Sigmoid colon (tissue), 7 donors: ENCODE data around the gene RAB3IL1. TPM values are rescaled to one million over a fixed set of nuclear protein-coding genes. Genes with fewer than 3 reads are reported as not detected.
A peak's percentile ranks its signal among the peaks of the same experiment; 100 is the strongest.

Experiments used
- DNase-seq: peaks from one replicate; pipeline ENCODE4 v3.0.0-alpha.2; 2019
- H3K27ac ChIP-seq, 4 donors: fragments of 200-600 bp; sonication (generic); one replicate each; pipeline ENCODE4 v1.5.1; 2016 to 2019; ENCODE audit warnings: mild to moderate bottlenecking in 1 of 4
- H3K27me3 ChIP-seq, 3 donors: fragments of 200-600 bp; sonication (generic); one replicate each; pipeline ENCODE4 v1.5.1; 2019; ENCODE audit warnings: mild to moderate bottlenecking in 1 of 3
- H3K36me3 ChIP-seq, 4 donors: fragments of 200-600 bp; sonication (generic); one replicate each; pipeline ENCODE4 v1.5.1; 2016 to 2019
- H3K4me1 ChIP-seq, 4 donors: fragments of 200-600 bp; sonication (generic); one replicate each; pipeline ENCODE4 v1.5.1; 2017 to 2019
- H3K4me3 ChIP-seq, 4 donors: fragments of 200-600 bp; sonication (generic); one replicate each; pipeline ENCODE4 v1.5.1; 2017 to 2019; ENCODE audit warnings: mild to moderate bottlenecking in 2 of 4, moderate library complexity in 1 of 4
- H3K9me3 ChIP-seq, 4 donors: fragments of 200-600 bp in 3 of 4; sonication (generic) in 3 of 4; one replicate each; pipeline versions ENCODE4 v1.5.1 to v1.6.1; 2013 to 2019
- CTCF ChIP-seq, 4 experiments: fragments of 450-650 bp in 3 of 4; fragments of 200-600 bp in 1 of 4; IDR thresholded peaks; one replicate each; pipeline ENCODE4 v1.5.1; 2016 to 2019; ENCODE audit warnings: antibody characterized with exemption in 4 of 4, mild to moderate bottlenecking in 3 of 4, moderate library complexity in 2 of 4
- EP300 ChIP-seq, 4 donors: sonication (generic); formaldehyde crosslinking; IDR thresholded peaks; one replicate each; pipeline ENCODE4 v1.6.1; 2017; ENCODE audit warnings: antibody characterized with exemption in 4 of 4
- POLR2A ChIP-seq, 2 donors: fragments of 450-650 bp; IDR thresholded peaks; one replicate each; pipeline ENCODE4 v1.6.1; 2016; ENCODE audit warnings: antibody characterized with exemption in 2 of 2, mild to moderate bottlenecking in 2 of 2, moderate library complexity in 2 of 2
- POLR2AphosphoS5 ChIP-seq, 4 donors: sonication (generic); formaldehyde crosslinking; IDR thresholded peaks; one replicate each; pipeline ENCODE4 v1.6.1; 2017; ENCODE audit warnings: antibody characterized with exemption in 4 of 4
- WGBS, 2 donors: extraction: QIAGEN DNeasy Blood & Tissue Kit; methylation state at CpG; one replicate each; pipeline ENCODE4 v1.1.7; 2013; 5-methylcytosine and 5-hydroxymethylcytosine counted together
- intact Hi-C: fragments of 100-400 bp; cut with DNase I; formaldehyde crosslinking; loops from one replicate; pipeline ENCODE4 v1.15.1; 2023
- polyA plus RNA-seq, 3 donors: library from polyadenylated mRNA; stranded (reverse); fragments of 200-250 nt; gene quantifications; one replicate each; pipeline ENCODE4 v1.2.3, GENCODE V29; 2013
- total RNA-seq, 4 donors: library from RNA; depleted of rRNA; stranded (reverse); fragments of >200 nt; gene quantifications; one replicate each; pipeline ENCODE4 v1.1.0, GENCODE V29; 2016
- donor health status: healthy with polysubstance abuse.
- donor health status: Bipolar disorder and iron deficiency.
- donor health status: healthy.

The RAB3IL1 gene
- total and polyA plus RNA-seq, 7 donors, result 5.1 to 23.7 (median 18.0) TPM

DNA sequence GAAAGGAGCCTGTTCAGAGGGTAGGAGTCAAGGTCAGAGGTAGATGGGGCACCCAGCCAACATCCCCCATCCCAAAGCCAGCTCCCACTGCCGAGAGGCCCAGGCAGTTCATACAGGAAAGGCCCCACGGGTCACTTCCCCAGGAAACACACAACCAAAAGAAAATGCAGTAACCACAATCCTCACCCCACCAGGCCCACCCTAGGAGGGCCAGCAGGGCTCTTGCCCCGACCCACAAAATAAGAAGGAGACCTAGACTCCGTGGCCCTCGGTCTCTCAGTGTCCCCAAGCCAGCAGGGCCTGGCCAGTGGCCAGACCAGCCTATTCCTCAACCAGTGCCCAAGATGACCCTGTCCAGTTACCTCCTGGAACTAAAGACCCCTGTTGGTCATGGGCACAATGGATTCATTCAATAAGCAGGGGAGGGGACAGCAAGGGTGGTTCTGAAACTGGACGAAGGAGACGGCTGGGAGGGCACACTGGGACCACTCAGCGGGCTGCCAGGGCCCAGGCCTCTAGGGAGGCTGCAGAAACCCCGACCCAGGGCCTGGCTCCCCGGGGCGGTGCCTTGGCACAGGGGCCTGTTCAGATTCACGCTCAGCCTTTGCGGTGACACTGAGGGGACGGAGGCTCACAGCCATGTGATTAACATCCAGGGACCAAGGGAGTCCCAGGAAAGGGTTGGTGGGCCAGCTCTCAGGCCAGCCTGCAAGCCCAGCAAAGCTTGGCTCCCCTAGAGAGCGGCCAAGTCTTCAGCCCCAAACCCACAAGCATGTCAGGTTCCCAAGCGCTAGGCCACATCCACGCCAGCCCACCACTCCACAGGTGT lies 5.5 kb downstream of the RAB3IL1 start:
- peaks cover 0 to 10% (median 0%) of the 10 kb centered on the region in 4 donors for H3K36me3 ChIP-seq
- H3K27me3 ChIP-seq, result no peaks in the 10 kb centered on the region
- H3K27ac ChIP-seq, result peak overlapping the region; percentile 32 to 58 (median 38)
- no peaks in the 10 kb centered on the region for H3K9me3 ChIP-seq
- peak; percentile 65 for DNase-seq
- 77 to 83% methylated on average over 17 of the region's 17 CpGs for WGBS, 2 donors
- intact Hi-C loops, result no loop called here
- H3K4me1 ChIP-seq, result peaks cover 0 to 38% (median 8%) of the 10 kb centered on the region in 4 donors
- TF ChIP-seq POLR2A (IDR thresholded peaks at IDR 0.05) (no peak), POLR2AphosphoS5 (IDR thresholded peaks at IDR 0.05) (no peak), CTCF (IDR thresholded peaks at IDR 0.05) (no peak), EP300 (IDR thresholded peaks at IDR 0.05) (no peak)
- H3K4me3 ChIP-seq, result no peak overlapping the region

- peaks cover 0 to 32% (median 4%) of the 10 kb centered on the region in 4 donors for H3K4me1 ChIP-seq
- H3K27me3 ChIP-seq, result no peaks in the 10 kb centered on the region
- no peak overlapping the region for H3K4me3 ChIP-seq
- TF ChIP-seq POLR2A (IDR thresholded peaks at IDR 0.05), result no peak
- no peak for TF ChIP-seq EP300 (IDR thresholded peaks at IDR 0.05)
- no peak for TF ChIP-seq POLR2AphosphoS5 (IDR thresholded peaks at IDR 0.05)
- no peak for TF ChIP-seq CTCF (IDR thresholded peaks at IDR 0.05)
- 80 to 86% methylated on average over 7 of the region's 7 CpGs for WGBS, 2 donors
- peak overlapping the region; percentile 38 to 58 (median 40) for H3K27ac ChIP-seq
- intact Hi-C loops, result no loop called here
- peaks cover 0 to 17% (median under 1%) of the 10 kb centered on the region in 4 donors for H3K36me3 ChIP-seq
- peak; percentile 61 for DNase-seq
- H3K9me3 ChIP-seq, result no peaks in the 10 kb centered on the region
Observed at GRCh38 chr11:61911128-61911700, 6.2 kb downstream of the RAB3IL1 start.

- peak overlapping the region; percentile 24 to 58 (median 40) for H3K27ac ChIP-seq
- WGBS, 2 donors, result 85 to 90% methylated on average over 13 of the region's 13 CpGs
- TF ChIP-seq POLR2A (IDR thresholded peaks at IDR 0.05), result no peak
- TF ChIP-seq EP300 (IDR thresholded peaks at IDR 0.05), result no peak
- no peak for TF ChIP-seq POLR2AphosphoS5 (IDR thresholded peaks at IDR 0.05)
- TF ChIP-seq CTCF (IDR thresholded peaks at IDR 0.05), result no peak
- H3K9me3 ChIP-seq, result no peaks in the 10 kb centered on the region
- no peaks in the 10 kb centered on the region for H3K27me3 ChIP-seq
- peaks cover 0 to 24% (median 4%) of the 10 kb centered on the region in 4 donors for H3K36me3 ChIP-seq
- peaks cover 0 to 32% (median 4%) of the 10 kb centered on the region in 4 donors for H3K4me1 ChIP-seq
- DNase-seq, result peak; percentile 71
- intact Hi-C loops, result no loop called here
- H3K4me3 ChIP-seq, result no peak overlapping the region
Observed at GRCh38 chr11:61910187-61911127, 6.9 kb downstream of the RAB3IL1 start.

GRCh38 chr11:61908730-61909316 lies 8.5 kb downstream of the RAB3IL1 start:
- intact Hi-C loops, result no loop called here
- DNase-seq, result no peak
- Histone ChIP-seq H3K27ac (peak overlapping the region; percentile 17 to 41 (median 31)), H3K4me1 (peaks cover 0 to 32% (median 4%) of the 10 kb centered on the region in 4 donors), H3K36me3 (peaks cover 0 to 38% (median 4%) of the 10 kb centered on the region in 4 donors), H3K27me3 (no peaks in the 10 kb centered on the region), H3K4me3 (no peak overlapping the region), H3K9me3 (no peaks in the 10 kb centered on the region)
- TF ChIP-seq POLR2AphosphoS5 (IDR thresholded peaks at IDR 0.05) (no peak), EP300 (IDR thresholded peaks at IDR 0.05) (no peak), CTCF (IDR thresholded peaks at IDR 0.05) (no peak), POLR2A (IDR thresholded peaks at IDR 0.05) (no peak)
- WGBS, 2 donors, result 78 to 83% methylated on average over 10 of the region's 10 CpGs
